ENCODE data around the gene SMYD2.

DNA sequence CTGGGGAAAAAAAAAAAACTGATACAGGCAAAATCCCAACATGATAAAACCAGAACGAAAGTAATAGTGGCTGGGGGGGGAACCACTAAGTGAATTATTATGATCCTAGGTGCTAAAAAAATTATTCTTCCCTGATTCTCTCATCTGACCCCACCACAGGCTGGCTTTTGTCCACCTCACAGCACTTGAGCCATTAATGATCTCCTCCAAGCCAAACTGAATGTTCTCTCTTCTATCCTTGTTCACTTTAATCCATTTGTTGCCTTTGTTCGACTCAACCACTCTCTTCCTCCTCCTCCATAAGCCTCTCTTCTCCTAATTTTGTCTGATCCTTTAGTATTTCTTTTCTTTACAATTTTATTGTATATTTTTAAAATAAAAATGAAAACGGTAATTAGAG is 16.0 kb upstream of the SMYD2 start:
- TF ChIP-seq, protein P1, sequence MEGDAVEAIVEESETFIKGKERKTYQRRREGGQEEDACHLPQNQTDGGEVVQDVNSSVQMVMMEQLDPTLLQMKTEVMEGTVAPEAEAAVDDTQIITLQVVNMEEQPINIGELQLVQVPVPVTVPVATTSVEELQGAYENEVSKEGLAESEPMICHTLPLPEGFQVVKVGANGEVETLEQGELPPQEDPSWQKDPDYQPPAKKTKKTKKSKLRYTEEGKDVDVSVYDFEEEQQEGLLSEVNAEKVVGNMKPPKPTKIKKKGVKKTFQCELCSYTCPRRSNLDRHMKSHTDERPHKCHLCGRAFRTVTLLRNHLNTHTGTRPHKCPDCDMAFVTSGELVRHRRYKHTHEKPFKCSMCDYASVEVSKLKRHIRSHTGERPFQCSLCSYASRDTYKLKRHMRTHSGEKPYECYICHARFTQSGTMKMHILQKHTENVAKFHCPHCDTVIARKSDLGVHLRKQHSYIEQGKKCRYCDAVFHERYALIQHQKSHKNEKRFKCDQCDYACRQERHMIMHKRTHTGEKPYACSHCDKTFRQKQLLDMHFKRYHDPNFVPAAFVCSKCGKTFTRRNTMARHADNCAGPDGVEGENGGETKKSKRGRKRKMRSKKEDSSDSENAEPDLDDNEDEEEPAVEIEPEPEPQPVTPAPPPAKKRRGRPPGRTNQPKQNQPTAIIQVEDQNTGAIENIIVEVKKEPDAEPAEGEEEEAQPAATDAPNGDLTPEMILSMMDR (conservative IDR thresholded peaks at IDR 0.05; ENCODE audit: low read length) = no peak
- no peak for TF ChIP-seq EZH2phosphoT487 (IDR thresholded peaks at IDR 0.05; ENCODE audit: borderline replicate concordance, low read depth, low read length)

Measured in OCI-LY7 (cell line).